ENCODE results near the gene ACOXL.

ACOXL gene

DNA sequence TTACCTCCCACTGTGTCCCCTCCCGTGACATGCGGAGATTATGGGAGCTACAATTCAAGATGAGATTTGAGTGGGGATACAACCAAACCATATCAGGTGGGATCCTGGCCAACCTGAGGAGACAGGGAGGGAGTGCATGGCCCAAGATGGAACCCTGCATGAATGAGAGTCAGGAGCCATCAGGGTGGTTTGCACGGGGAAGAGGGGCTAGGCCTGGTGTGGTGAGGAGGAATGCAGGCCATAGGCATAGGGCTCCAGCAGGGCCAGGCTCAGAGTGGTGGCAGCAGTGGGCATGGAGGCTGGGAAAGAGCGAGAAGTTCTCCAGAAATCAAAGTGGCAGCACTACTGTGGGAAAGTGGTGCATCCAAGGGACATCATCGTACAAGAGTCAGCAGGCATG lies 314.3 kb downstream of the ACOXL start:
- Histone ChIP-seq H4K8ac (ENCODE audit: low read length) (no peak overlapping the region), H3K14ac (ENCODE audit: low read length in 2 of 2) (no peak overlapping the region), H3K4me1 (ENCODE audit: control insufficient read depth, insufficient read depth, low read depth, low read length) (peaks cover 2% of the 10 kb centered on the region), H3K36me3 (ENCODE audit: control insufficient read depth in 1 of 2, insufficient read depth in 2 of 2, low read depth in 1 of 2, low read length in 2 of 2) (no peaks in the 10 kb centered on the region), H3K27me3 (ENCODE audit: control insufficient read depth in 1 of 2, insufficient read depth in 1 of 2, low read length in 2 of 2) (peaks cover 75 to 78% of the 10 kb centered on the region in 2 experiments), H3K9ac (ENCODE audit: low read length) (no peak overlapping the region), H3K4me3 (ENCODE audit: insufficient read depth in 1 of 2, low read depth in 1 of 2, low read length in 2 of 2) (no peak overlapping the region), H3K27ac (ENCODE audit: low read length, poor library complexity, severe bottlenecking) (no peak overlapping the region), H3K9me3 (ENCODE audit: control insufficient read depth, low read length) (no peaks in the 10 kb centered on the region), H2AK5ac (ENCODE audit: low read length, severe bottlenecking) (no peak overlapping the region), H3K4me2 (ENCODE audit: low read length, poor library complexity, severe bottlenecking) (no peak overlapping the region), H2AFZ (ENCODE audit: low read depth, low read length) (no peak overlapping the region), H3K4ac (ENCODE audit: low read depth in 1 of 2, low read length in 2 of 2) (no peak overlapping the region), H2BK120ac (ENCODE audit: low read depth, low read length) (no peak overlapping the region), H2BK12ac (ENCODE audit: low read length in 2 of 2) (no peak overlapping the region), H4K91ac (ENCODE audit: low read length) (no peak overlapping the region), H2BK15ac (ENCODE audit: low read depth, poor library complexity, severe bottlenecking) (no peak overlapping the region), H3K79me1 (replicated peaks; ENCODE audit: low read length, poor library complexity, severe bottlenecking) (no peaks in the 10 kb centered on the region), H3K18ac (ENCODE audit: low read depth in 1 of 2, low read length in 2 of 2) (no peak overlapping the region), H2BK5ac (ENCODE audit: low read depth, low read length, poor library complexity, severe bottlenecking) (no peak overlapping the region), H3K23ac (ENCODE audit: low read length in 2 of 2) (no peak overlapping the region)
- no peak for DNase-seq
- 88% methylated on average over 5 of the region's 5 CpGs for WGBS

DNA sequence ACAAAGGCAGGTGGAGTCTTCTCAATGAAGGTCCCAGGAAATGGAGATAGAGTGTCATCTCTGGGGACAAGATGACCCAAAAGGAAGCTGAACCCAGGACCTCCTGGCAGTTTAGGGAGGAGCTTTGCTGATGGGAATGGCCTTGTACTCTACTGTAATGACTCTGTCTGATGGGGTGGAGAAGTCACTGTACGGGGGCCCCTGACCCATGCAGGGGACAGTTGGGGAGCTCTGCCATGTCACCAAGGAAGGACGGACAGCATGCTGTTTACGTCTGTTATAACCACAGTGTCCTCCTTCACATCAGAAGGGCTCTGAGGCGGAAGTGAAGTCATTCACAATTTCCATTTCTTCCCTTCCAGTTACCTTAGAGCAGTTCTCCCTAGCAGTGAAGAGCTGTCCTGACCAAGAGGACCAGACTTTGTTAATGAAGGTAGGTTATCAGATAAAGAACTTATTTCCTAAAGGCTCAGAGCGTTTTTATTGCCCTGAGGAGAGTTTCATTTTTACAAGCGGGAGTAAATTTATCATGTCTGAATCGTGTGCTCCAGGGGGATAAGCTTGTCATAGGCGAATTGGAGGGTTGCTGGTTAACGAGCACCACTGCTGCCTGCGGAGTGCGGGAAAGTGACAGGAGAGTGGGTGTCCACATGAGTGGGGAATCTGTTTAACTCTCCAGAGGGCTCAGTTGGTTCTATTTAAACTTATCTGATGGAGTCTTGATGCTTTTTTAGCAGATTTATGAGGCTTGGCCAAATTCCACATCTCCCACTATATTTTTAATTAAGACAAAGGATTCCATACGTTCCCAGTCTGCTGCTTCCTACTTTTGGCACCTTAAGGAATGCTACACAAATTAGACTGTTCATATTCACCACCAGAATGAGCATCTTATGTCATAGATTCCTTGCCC lies 316.7 kb downstream of the ACOXL start:
- H4K8ac ChIP-seq (ENCODE audit: low read length), result no peak overlapping the region
- no peaks in the 10 kb centered on the region for H3K9me3 ChIP-seq (ENCODE audit: control insufficient read depth, low read length)
- H3K18ac ChIP-seq (ENCODE audit: low read depth in 1 of 2, low read length in 2 of 2), result no peak overlapping the region
- H3K4ac ChIP-seq (ENCODE audit: low read depth in 1 of 2, low read length in 2 of 2), result no peak overlapping the region
- H3K14ac ChIP-seq (ENCODE audit: low read length in 2 of 2), result no peak overlapping the region
- H2BK120ac ChIP-seq (ENCODE audit: low read depth, low read length), result no peak overlapping the region
- no peak overlapping the region for H2BK12ac ChIP-seq (ENCODE audit: low read length in 2 of 2)
- H3K9ac ChIP-seq (ENCODE audit: low read length), result no peak overlapping the region
- H3K27ac ChIP-seq (ENCODE audit: low read length, poor library complexity, severe bottlenecking), result no peak overlapping the region
- no peaks in the 10 kb centered on the region for H3K36me3 ChIP-seq (ENCODE audit: control insufficient read depth in 1 of 2, insufficient read depth in 2 of 2, low read depth in 1 of 2, low read length in 2 of 2)
- H3K79me1 ChIP-seq (replicated peaks; ENCODE audit: low read length, poor library complexity, severe bottlenecking), result no peaks in the 10 kb centered on the region
- H3K4me3 ChIP-seq (ENCODE audit: insufficient read depth in 1 of 2, low read depth in 1 of 2, low read length in 2 of 2), result no peak overlapping the region
- H3K27me3 ChIP-seq (ENCODE audit: control insufficient read depth in 1 of 2, insufficient read depth in 1 of 2, low read length in 2 of 2), result peaks cover 77 to 79% of the 10 kb centered on the region in 2 experiments
- H3K23ac ChIP-seq (ENCODE audit: low read length in 2 of 2), result no peak overlapping the region
- no peak overlapping the region for H3K4me2 ChIP-seq (ENCODE audit: low read length, poor library complexity, severe bottlenecking)
- no peak overlapping the region for H2AFZ ChIP-seq (ENCODE audit: low read depth, low read length)
- H2BK15ac ChIP-seq (ENCODE audit: low read depth, poor library complexity, severe bottlenecking), result no peak overlapping the region
- peaks cover 3% of the 10 kb centered on the region for H3K4me1 ChIP-seq (ENCODE audit: control insufficient read depth, insufficient read depth, low read depth, low read length)
- no peak overlapping the region for H4K91ac ChIP-seq (ENCODE audit: low read length)
- H2BK5ac ChIP-seq (ENCODE audit: low read depth, low read length, poor library complexity, severe bottlenecking), result peak overlapping the region; percentile 58
- WGBS, result 72% methylated on average over 11 of the region's 12 CpGs
- no peak overlapping the region for H2AK5ac ChIP-seq (ENCODE audit: low read length, severe bottlenecking)
- DNase-seq, result no peak

DNA sequence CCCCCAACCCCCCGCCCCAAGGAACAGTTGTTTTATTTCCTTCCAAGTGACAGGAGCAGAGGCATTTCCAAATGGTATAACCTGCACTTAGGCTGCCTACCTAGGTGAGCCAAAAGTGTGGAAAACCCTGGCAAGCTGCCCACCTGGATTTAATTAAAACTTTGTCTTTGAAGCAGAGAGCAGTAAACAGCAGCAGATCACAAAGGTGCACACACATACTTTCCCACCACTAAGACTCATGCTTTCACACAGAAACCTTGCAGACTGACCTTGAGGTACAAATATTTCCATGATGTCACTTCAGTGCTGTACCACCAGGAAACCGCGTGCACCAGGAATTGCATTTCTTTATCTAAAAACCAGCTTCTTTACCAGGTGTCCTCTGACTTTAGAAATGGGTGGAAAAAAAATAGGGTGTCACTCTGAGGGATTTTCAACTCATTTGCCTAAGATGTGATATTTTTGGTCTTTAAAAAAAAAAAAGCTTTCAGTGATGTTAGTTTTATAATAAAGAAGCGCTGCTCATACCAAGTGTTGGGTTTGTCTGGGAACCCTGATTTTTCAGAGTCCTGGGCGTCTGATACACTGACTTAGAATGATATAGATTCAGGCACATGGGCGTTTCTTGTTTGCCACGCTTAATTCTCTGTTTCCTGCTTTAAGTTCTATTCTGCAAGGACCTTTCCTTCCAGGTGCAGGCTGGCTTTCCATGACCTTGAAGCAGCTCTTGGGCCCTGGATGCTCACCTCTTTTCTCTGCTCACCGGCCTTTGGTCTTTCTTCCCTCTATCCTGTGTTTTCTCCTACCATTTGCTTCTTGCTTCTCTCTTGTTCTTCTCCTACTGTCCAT lies 317.6 kb downstream of the ACOXL start:
- no peak overlapping the region for H2AK5ac ChIP-seq (ENCODE audit: low read length, severe bottlenecking)
- no peak overlapping the region for H2BK15ac ChIP-seq (ENCODE audit: low read depth, poor library complexity, severe bottlenecking)
- H3K27ac ChIP-seq (ENCODE audit: low read length, poor library complexity, severe bottlenecking), result no peak overlapping the region
- no peak overlapping the region for H3K23ac ChIP-seq (ENCODE audit: low read length in 2 of 2)
- H2BK12ac ChIP-seq (ENCODE audit: low read length in 2 of 2), result no peak overlapping the region
- no peak overlapping the region for H3K9ac ChIP-seq (ENCODE audit: low read length)
- H3K4ac ChIP-seq (ENCODE audit: low read depth in 1 of 2, low read length in 2 of 2), result no peak overlapping the region
- no peak overlapping the region for H3K18ac ChIP-seq (ENCODE audit: low read depth in 1 of 2, low read length in 2 of 2)
- no peaks in the 10 kb centered on the region for H3K9me3 ChIP-seq (ENCODE audit: control insufficient read depth, low read length)
- no peak overlapping the region for H2BK120ac ChIP-seq (ENCODE audit: low read depth, low read length)
- peak; percentile 7 for DNase-seq
- H4K91ac ChIP-seq (ENCODE audit: low read length), result no peak overlapping the region
- no peak overlapping the region for H3K4me3 ChIP-seq (ENCODE audit: insufficient read depth in 1 of 2, low read depth in 1 of 2, low read length in 2 of 2)
- H3K79me1 ChIP-seq (replicated peaks; ENCODE audit: low read length, poor library complexity, severe bottlenecking), result no peaks in the 10 kb centered on the region
- no peak overlapping the region for H3K4me2 ChIP-seq (ENCODE audit: low read length, poor library complexity, severe bottlenecking)
- no peak overlapping the region for H3K14ac ChIP-seq (ENCODE audit: low read length in 2 of 2)
- peaks cover 72 to 84% of the 10 kb centered on the region in 2 experiments for H3K27me3 ChIP-seq (ENCODE audit: control insufficient read depth in 1 of 2, insufficient read depth in 1 of 2, low read length in 2 of 2)
- no peak overlapping the region for H2BK5ac ChIP-seq (ENCODE audit: low read depth, low read length, poor library complexity, severe bottlenecking)
- peaks cover 8% of the 10 kb centered on the region for H3K4me1 ChIP-seq (ENCODE audit: control insufficient read depth, insufficient read depth, low read depth, low read length)
- H2AFZ ChIP-seq (ENCODE audit: low read depth, low read length), result no peak overlapping the region
- 91% methylated on average over 6 of the region's 8 CpGs for WGBS
- H3K36me3 ChIP-seq (ENCODE audit: control insufficient read depth in 1 of 2, insufficient read depth in 2 of 2, low read depth in 1 of 2, low read length in 2 of 2), result no peaks in the 10 kb centered on the region
- H4K8ac ChIP-seq (ENCODE audit: low read length), result no peak overlapping the region

Data from mesenchymal stem cell (in vitro differentiated cells and primary cell).